Measurements from ENCODE around the gene PLEKHM1. TPM values are rescaled to one million over a fixed set of nuclear protein-coding genes. Genes with fewer than 3 reads are reported as not detected.

PLEKHM1 gene
- total and polyA plus RNA-seq, 2 donors (not counting 3 experiments of a cell fraction or from before 2014, with no cell fraction given) = 29.7 to 52.0 TPM

DNA sequence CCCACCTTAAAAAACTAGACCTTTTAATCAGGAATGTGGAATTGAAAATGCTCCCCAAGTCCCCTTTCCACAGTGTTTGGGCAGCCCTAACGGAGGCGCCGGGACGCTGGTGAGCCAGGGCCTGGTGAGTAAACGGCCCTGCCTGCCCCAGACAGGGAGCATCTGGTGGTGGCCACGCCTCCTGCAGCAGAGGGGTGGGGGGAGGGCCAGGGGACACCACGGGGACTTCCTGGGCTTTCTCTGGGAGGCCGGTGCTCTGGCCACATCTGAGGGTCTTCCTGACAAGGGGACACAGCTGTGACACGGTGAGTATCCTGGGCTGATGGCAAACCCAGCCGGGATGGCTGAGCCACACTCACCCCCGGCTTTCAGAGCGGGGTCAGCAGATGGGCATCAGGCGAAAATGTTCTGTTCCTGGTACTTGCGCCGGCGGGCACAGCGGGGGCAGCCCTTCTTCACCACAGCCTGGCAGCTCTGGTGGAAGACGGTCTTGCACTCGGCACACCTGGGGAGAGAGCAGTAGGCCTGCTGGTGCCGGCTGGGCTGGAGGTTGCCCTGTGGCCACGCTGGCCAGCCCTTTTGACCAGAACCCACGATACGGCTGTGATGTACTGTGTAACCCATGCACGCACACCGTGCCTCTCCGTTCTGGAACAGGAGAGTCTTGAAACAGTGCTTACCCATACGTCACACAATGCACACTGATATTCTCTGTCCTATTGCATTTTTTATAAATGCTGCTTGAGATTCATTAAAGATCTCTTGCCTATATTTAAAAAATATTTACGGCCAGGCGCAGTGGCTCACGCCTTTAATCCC is 52.8 kb downstream of the PLEKHM1 start:
- no peak overlapping the region for H3K9ac ChIP-seq (replicated peaks; ENCODE audit: extremely low read depth, insufficient read depth, low read length)
- FAIRE-seq (no peak), DNase-seq (ENCODE audit: low read depth, low spot score) (no peak)
- H4K20me1 ChIP-seq (replicated peaks; ENCODE audit: control insufficient read depth, extremely low read depth, insufficient read depth, low read length) = no peaks in the 10 kb centered on the region
- peaks cover 0 to 4% of the 10 kb centered on the region in 2 experiments for H3K36me3 ChIP-seq (ENCODE audit: control insufficient read depth in 2 of 2, extremely low read depth in 1 of 2, insufficient read depth in 2 of 2, low read length in 2 of 2)
- no peaks in the 10 kb centered on the region for H3K9me3 ChIP-seq (replicated peaks; ENCODE audit: control insufficient read depth, insufficient read depth, low read length)
- dilution Hi-C loops (cut with MboI; ENCODE audit: extremely low pct_ligation_motif_present, low sequenced_read_pairs) (no loop called here), intact Hi-C loops (cut with micrococcal nuclease) (no loop called here)
- ChIA-PET CTCF (no interaction called here), POLR2A (no interaction called here)
- H3K4me2 ChIP-seq (ENCODE audit: insufficient read depth, low read length) = no peak overlapping the region
- H3K79me2 ChIP-seq (ENCODE audit: control insufficient read depth, insufficient read depth, low read length) = no peaks in the 10 kb centered on the region
- peaks cover 18% of the 10 kb centered on the region for H3K4me1 ChIP-seq (ENCODE audit: control insufficient read depth, extremely low read depth, insufficient read depth, low read length)
- no peaks in the 10 kb centered on the region for H3K9me1 ChIP-seq (replicated peaks; ENCODE audit: control insufficient read depth, extremely low read depth, insufficient read depth, low read length)
- H2AFZ ChIP-seq (ENCODE audit: low read depth, low read length) = no peak overlapping the region
- no peaks in the 10 kb centered on the region for H3K27me3 ChIP-seq (ENCODE audit: control insufficient read depth in 2 of 2, insufficient read depth in 2 of 2, low read length in 2 of 2)
- TF ChIP-seq POLR2AphosphoS5 (IDR thresholded peaks at IDR 0.05; ENCODE audit: insufficient read depth, low read depth, low read length) = no peak
- TF ChIP-seq FOS (IDR thresholded peaks at IDR 0.05; ENCODE audit: borderline replicate concordance, insufficient read depth, low read length) = no peak
- TF ChIP-seq, protein P1, sequence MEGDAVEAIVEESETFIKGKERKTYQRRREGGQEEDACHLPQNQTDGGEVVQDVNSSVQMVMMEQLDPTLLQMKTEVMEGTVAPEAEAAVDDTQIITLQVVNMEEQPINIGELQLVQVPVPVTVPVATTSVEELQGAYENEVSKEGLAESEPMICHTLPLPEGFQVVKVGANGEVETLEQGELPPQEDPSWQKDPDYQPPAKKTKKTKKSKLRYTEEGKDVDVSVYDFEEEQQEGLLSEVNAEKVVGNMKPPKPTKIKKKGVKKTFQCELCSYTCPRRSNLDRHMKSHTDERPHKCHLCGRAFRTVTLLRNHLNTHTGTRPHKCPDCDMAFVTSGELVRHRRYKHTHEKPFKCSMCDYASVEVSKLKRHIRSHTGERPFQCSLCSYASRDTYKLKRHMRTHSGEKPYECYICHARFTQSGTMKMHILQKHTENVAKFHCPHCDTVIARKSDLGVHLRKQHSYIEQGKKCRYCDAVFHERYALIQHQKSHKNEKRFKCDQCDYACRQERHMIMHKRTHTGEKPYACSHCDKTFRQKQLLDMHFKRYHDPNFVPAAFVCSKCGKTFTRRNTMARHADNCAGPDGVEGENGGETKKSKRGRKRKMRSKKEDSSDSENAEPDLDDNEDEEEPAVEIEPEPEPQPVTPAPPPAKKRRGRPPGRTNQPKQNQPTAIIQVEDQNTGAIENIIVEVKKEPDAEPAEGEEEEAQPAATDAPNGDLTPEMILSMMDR (IDR thresholded peaks at IDR 0.05; ENCODE audit: extremely low read depth in 1 of 2, insufficient read depth in 1 of 2, low read depth in 1 of 2, low read length in 2 of 2) = no peak
- TF ChIP-seq JUN (IDR thresholded peaks at IDR 0.05; ENCODE audit: borderline replicate concordance, insufficient read depth, insufficient read length, low read depth) = no peak
- no peak for TF ChIP-seq MYC (IDR thresholded peaks at IDR 0.05; ENCODE audit: low read depth, low read length)
- no peak for TF ChIP-seq POLR2A (IDR thresholded peaks at IDR 0.05; ENCODE audit: low read depth, low read length)
- TF ChIP-seq, protein P2, sequence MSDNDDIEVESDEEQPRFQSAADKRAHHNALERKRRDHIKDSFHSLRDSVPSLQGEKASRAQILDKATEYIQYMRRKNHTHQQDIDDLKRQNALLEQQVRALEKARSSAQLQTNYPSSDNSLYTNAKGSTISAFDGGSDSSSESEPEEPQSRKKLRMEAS (IDR thresholded peaks at IDR 0.05; ENCODE audit: insufficient read depth, insufficient read length) = no peak
- TF ChIP-seq GATA2 (IDR thresholded peaks at IDR 0.05; ENCODE audit: insufficient read depth, insufficient read length, low read depth, low read length) = no peak
- no peak for TF ChIP-seq EZH2 (IDR thresholded peaks at IDR 0.05; ENCODE audit: borderline replicate concordance, low read depth, low read length, severe bottlenecking)
- no peak overlapping the region for H3K27ac ChIP-seq (ENCODE audit: insufficient read depth, low read depth, low read length)
- no peak overlapping the region for H3K4me3 ChIP-seq (replicated peaks in 1 of 3; ENCODE audit: insufficient read depth in 1 of 3, low read depth in 1 of 3, low read length in 3 of 3)
- no TSS peak for BruUV-seq (replicated peaks)

Data from endothelial cell of umbilical vein (primary cell).